NCI-H2196 treated with DMSO at 0.1 percent for 48 hours (cell line): ENCODE measurements around the gene BCKDK.
A peak's percentile ranks its signal among the peaks of the same experiment; 100 is the strongest.
"Not testable (repeated sequence)": the region's sequence is repeated elsewhere in the genome, so short reads cannot be mapped to it uniquely, and the experiment has no call there.

Experiments
- DNase-seq: peaks from one replicate; lab custom pipeline; 2025; ENCODE audit not compliant: unreplicated experiment; lab: John Stamatoyannopoulos, UW

Gene BCKDK

GRCh38 chr16:31094424-31095120 lies 13.6 kb upstream of the BCKDK start, which contains the start of gene VKORC1:
VKORC1 (minus strand) TSS chr16:31094797; CDS start chr16:31094729, 68 bp downstream.
- peak; percentile 93 for DNase-seq

- DNase-seq, result no peak
These were observed 8.1 kb upstream of the BCKDK start for GRCh38 chr16:31099860-31100638.

DNA sequence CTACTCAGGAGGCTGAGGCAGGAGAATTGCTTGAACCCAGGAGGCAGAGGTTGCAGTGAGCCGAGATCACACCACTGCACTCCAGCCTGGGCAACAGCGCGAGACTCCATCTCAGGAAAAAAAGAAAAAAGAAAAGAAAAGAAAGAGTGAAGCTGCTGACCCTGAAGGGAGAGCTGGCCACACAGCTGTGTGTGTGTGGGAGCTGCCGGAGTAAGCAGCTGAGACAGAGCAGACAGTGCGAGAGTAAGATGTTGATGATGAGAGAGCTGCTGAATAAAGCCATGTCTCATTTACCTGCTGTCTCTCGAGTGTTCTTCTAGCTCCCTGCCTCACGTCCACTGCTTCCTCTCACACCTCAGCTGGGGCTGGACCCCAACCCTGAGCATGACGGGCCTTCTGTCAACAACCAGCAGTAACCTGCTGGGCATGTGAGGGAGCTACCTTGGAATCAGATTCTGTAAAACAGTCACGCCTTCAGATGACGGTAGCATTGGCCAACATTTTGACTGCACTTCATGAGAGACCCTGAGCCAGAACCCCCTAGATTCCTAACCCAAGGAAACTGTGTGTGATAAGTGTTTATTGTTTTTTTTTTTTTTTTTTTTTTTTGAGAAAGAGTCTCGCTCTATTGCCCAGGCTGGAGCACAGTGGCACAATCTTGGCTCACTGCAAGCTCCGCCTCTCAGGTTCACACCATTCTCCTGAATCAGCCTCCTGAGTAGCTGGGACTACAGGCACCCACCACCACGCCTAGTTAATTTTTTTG lies 7.1 kb upstream of the BCKDK start:
- not testable (repeated sequence) for DNase-seq

DNA sequence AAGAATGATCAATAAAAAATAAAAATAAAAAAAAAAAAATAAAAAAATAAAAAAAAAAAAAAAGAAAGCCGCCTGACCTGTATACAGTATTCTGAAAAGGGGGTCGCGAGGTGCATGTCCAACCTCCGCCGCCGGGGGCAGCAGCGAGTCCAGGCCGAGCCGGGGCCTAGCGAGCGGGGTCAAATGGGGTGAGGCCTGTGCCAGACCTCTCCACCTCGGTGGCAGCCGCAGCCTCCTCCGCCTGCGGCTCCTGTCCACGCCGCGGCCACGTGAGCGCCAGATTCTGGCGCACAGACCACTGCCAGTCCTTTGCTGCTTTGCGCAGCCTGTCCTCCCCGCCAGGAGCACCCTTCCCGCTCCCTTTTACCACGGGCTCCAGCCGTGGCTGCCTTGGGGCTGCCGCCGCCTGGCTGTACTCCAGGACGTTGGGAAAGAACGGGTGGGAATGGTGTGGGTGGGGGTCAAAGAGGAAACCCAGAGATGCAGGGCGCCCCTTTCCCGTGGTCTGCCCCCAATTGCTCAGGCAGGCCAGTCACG lies 2.4 kb upstream of the BCKDK start:
- peak; percentile 66 for DNase-seq

GRCh38 chr16:31106509-31107464 lies 1.4 kb upstream of the BCKDK start:
- no peak for DNase-seq

GRCh38 chr16:31107465-31107867 lies 720 bp upstream of the BCKDK start:
- no peak for DNase-seq

GRCh38 chr16:31108794-31109558 lies 790 bp downstream of the BCKDK start:
- no peak for DNase-seq

DNA sequence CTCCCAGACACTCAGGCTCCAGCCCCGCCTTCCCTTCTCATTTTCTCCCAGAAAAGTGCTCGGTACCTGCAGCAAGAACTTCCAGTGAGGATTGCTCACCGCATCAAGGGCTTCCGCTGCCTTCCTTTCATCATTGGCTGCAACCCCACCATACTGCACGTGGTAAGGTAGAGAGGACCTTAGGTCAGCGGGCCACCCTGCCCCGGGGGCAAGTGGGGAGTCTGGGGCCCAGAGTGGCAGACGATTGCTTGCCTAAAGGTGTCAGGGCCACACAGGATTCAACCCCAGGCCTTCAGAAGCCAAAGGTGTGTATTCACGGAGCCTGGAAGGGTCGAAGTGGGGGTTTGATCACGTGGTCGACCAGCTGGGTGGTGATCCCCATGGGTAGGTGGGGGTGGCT lies 1.4 kb downstream of the BCKDK start:
- no peak for DNase-seq

DNA sequence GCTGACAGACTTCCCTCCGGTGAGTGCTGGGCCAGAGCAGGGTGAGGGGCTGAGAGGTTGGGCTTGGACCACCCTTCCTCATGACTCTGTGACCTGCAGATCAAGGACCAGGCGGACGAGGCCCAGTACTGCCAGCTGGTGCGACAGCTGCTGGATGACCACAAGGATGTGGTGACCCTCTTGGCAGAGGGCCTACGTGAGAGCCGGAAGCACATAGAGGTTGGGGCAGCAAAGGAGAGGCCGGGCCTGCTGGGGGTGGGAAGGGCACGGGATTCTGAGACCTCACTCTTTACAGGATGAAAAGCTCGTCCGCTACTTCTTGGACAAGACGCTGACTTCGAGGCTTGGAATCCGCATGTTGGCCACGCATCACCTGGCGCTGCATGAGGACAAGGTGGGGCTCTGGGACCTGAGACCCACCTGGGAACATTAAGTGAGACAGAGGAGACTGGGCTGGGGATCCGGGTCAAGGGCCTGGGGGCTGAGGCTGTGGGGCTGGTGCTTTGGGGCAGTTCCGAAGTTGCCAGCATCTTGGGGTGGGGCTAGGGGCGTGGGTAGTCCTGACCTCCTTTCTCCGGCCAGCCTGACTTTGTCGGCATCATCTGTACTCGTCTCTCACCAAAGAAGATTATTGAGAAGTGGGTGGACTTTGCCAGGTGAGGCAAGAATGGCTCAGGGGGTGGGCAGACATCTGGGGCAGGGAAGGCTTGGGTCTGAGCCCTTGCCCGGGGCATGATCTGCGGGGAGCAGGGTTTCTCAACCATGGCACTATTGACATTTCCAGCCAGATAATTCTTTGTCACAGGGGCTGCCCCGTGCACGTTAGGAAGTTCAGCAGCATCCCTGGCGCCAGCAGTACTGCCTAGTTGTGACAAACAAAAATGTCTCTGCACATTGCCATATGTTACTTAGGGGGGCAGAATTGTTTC lies 2.2 kb downstream of the BCKDK start:
- DNase-seq, result no peak

DNA sequence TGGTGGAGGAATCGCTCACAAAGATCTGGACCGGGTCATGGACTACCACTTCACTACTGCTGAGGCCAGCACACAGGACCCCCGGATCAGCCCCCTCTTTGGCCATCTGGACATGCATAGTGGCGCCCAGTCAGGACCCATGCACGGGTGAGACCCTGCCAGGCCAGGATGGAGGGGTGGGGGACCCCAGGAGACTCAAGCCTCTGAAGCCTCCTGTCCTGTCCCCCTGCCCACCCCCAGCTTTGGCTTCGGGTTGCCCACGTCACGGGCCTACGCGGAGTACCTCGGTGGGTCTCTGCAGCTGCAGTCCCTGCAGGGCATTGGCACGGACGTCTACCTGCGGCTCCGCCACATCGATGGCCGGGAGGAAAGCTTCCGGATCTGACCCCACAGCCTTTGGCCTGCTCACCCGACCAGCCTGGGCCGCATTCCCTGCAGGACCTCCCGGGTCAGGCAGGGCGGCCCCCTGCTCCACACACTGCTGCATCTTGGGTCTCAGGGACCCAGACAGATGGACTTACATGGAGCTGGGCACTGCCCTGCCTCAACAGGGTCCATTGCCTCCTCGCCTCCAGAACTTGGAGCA lies 3.8 kb downstream of the BCKDK start:
- no peak for DNase-seq

DNA sequence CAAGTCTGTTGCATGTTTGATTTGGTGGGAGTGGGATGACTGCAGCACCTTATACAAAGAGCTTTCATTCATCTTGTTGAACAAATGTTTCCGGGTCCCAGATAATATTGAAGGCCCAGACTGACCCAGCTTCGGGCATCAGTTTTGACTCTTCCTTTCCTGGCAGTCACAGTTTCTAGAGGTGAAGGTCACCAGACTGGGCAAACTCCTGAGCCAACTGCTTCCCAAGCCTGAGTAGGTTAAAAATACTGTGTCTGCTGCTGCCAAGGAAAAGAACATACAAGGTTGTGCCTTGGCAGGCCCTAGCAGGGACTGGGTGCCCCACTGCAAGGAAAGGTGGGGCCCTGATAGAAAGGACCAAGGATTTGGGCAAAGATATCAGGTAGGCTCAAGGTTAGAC lies 4.5 kb downstream of the BCKDK start:
- DNase-seq, result no peak

DNA sequence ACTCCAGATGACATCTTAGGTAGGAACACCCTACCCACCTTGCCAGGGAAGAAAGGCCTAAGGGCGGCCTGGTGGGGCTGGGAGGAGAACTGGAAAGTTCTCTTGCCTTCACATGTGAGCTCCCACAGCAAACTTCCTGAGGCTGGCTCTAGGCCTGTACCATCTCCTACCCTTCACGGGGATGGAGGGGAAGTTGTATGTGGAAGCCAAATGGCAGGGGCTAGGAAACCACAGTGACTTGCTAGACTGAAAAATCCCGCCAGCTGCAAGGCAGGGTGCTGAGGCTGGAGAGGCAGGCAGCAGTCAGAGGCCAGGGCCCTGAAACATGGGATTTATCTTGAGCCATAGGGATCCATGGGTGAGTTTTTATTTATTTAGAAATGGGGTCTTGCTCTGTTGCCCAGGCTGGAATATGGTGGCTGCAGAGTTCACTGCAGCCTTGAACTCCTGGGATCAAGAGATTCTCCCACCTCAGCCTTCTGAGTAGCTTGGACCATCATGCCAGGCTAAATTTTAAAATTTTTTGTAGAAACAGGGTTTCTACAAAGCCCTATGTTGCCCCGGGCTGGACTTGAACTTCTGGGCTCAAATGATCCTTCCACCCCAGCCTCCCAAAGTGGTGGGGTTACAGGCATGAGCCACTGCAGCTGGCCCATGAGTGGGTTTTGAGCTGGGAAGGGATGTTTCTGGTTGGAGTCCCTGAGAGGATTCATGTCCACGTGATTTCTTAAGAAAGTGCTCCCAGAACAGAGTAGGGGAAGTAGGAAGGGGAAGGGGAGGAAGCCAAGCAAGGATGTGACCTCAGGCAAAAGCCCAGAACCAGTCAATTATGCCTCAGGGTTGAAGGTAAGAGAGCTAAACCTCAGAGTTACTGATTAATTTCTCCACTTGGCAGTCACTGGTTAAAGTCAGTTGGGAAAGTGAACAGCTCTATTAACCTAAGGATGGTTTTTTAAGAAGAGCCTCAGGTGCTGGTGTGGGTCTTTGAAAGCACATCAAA lies 5.2 kb downstream of the BCKDK start:
- DNase-seq, result no peak

- no peak for DNase-seq
These were observed 6.3 kb downstream of the BCKDK start for GRCh38 chr16:31114468-31114867.

- DNase-seq, result peak; percentile 98
These were observed 9.4 kb downstream of the BCKDK start, which contains the start of gene KAT8 for GRCh38 chr16:31117384-31118222. KAT8 (plus strand) TSS chr16:31117664; CDS start chr16:31117682, 18 bp downstream.

- no peak for DNase-seq
These were observed 10.3 kb downstream of the BCKDK start for GRCh38 chr16:31118223-31119155.
